WERI-Rb-1 (cell line): ENCODE data around the gene GNAI2.
A peak's percentile ranks its signal among the peaks of the same experiment; 100 is the strongest.

Experiments
- DNase-seq: peaks from one replicate; pipeline ENCODE4 v3.0.0-alpha.2; 2020
- H3K27ac ChIP-seq: fragments of 250-450 bp; sonication (Bioruptor Pico); 2 replicates; pipeline ENCODE4 v1.5.1; 2020; ENCODE audit warnings: mild to moderate bottlenecking, moderate library complexity
- H3K27me3 ChIP-seq: fragments of 250-450 bp; sonication (Bioruptor Pico); 2 replicates; pipeline ENCODE4 v1.5.1; 2021; ENCODE audit warnings: mild to moderate bottlenecking, low read depth, moderate library complexity; ENCODE audit not compliant: insufficient read depth, severe bottlenecking
- H3K36me3 ChIP-seq: fragments of 250-450 bp; sonication (Bioruptor Pico); 2 replicates; pipeline ENCODE4 v1.5.1; 2020; ENCODE audit warnings: mild to moderate bottlenecking, moderate library complexity
- H3K4me3 ChIP-seq: 2 replicates; pipeline ENCODE4 v1.5.1; 2011; ENCODE audit warnings: low read depth, mild to moderate bottlenecking, control low read depth, low read length
- H3K9me3 ChIP-seq: fragments of 250-450 bp; sonication (Bioruptor Pico); 2 replicates; pipeline ENCODE4 v1.5.1; 2021; ENCODE audit warnings: mild to moderate bottlenecking, moderate library complexity; ENCODE audit not compliant: severe bottlenecking
- CTCF ChIP-seq: IDR thresholded peaks from 2 replicates; pipeline ENCODE4 v1.5.1; 2011; ENCODE audit warnings: low read depth, mild to moderate bottlenecking, control low read depth, inconsistent platforms, low read length

GNAI2 gene

GRCh38 chr3:50274371-50275104, 38.5 kb downstream of the GNAI2 start:
- Histone ChIP-seq H3K27ac (no peak overlapping the region), H3K9me3 (no peaks in the 10 kb centered on the region), H3K27me3 (peaks cover 6% of the 10 kb centered on the region), H3K36me3 (no peaks in the 10 kb centered on the region), H3K4me3 (no peak overlapping the region)
- DNase-seq: peak; percentile 81
- peak; percentile 69 for TF ChIP-seq CTCF

GRCh38 chr3:50275141-50275995, 39.4 kb downstream of the GNAI2 start:
- Histone ChIP-seq H3K36me3 (no peaks in the 10 kb centered on the region), H3K4me3 (no peak overlapping the region), H3K27me3 (peaks cover 6% of the 10 kb centered on the region), H3K27ac (no peak overlapping the region), H3K9me3 (no peaks in the 10 kb centered on the region)
- TF ChIP-seq CTCF: no peak
- no peak for DNase-seq

GRCh38 chr3:50275996-50276761, 40.2 kb downstream of the GNAI2 start:
- no peak for TF ChIP-seq CTCF
- peaks cover 6% of the 10 kb centered on the region for H3K27me3 ChIP-seq
- no peak for DNase-seq

GRCh38 chr3:50276762-50277101, 40.7 kb downstream of the GNAI2 start:
- no peaks in the 10 kb centered on the region for H3K36me3 ChIP-seq
- no peak overlapping the region for H3K4me3 ChIP-seq
- no peak for TF ChIP-seq CTCF
- peaks cover 6% of the 10 kb centered on the region for H3K27me3 ChIP-seq
- H3K9me3 ChIP-seq: no peaks in the 10 kb centered on the region
- DNase-seq: no peak
- H3K27ac ChIP-seq: no peak overlapping the region

More at GRCh38 chr3:50275996-50276761, 40.2 kb downstream of the GNAI2 start:
- Histone ChIP-seq H3K4me3 (no peak overlapping the region), H3K27ac (no peak overlapping the region), H3K36me3 (no peaks in the 10 kb centered on the region), H3K9me3 (no peaks in the 10 kb centered on the region)

GRCh38 chr3:50278123-50278879, 42.3 kb downstream of the GNAI2 start:
- Histone ChIP-seq H3K4me3 (no peak overlapping the region), H3K27me3 (peaks cover 2% of the 10 kb centered on the region), H3K36me3 (no peaks in the 10 kb centered on the region), H3K27ac (no peak overlapping the region), H3K9me3 (no peaks in the 10 kb centered on the region)
- DNase-seq: no peak
- TF ChIP-seq CTCF: no peak
